Measurements from ENCODE around the gene DAO. TPM values are rescaled to one million over a fixed set of nuclear protein-coding genes. Genes with fewer than 3 reads are reported as not detected.

The DAO gene
- not detected for total RNA-seq

GRCh38 chr12:108879615-108880254, at the start of gene DAO:
DAO (plus strand) TSS chr12:108880092; CDS start chr12:108885007, 4,915 bp downstream.
- Histone ChIP-seq H3K4me1 (ENCODE audit: insufficient read depth, low read length) (peaks cover 4% of the 10 kb centered on the region), H3K9me3 (ENCODE audit: low read depth, low read length) (no peaks in the 10 kb centered on the region), H3K27me3 (ENCODE audit: insufficient read depth, low read length) (no peaks in the 10 kb centered on the region), H3K4me3 (ENCODE audit: low read length) (no peak within 1 kb of the TSS)

GRCh38 chr12:108831309-108831991, 48.4 kb upstream of the DAO start:
- Histone ChIP-seq H3K27me3 (ENCODE audit: insufficient read depth, low read length) (no peaks in the 10 kb centered on the region), H3K4me3 (ENCODE audit: low read length) (no peak overlapping the region), H3K4me1 (ENCODE audit: insufficient read depth, low read length) (peaks cover 21% of the 10 kb centered on the region), H3K9me3 (ENCODE audit: low read depth, low read length) (no peaks in the 10 kb centered on the region)

- no peaks in the 10 kb centered on the region for H3K27me3 ChIP-seq (ENCODE audit: insufficient read depth, low read length)
- no peak overlapping the region for H3K4me3 ChIP-seq (ENCODE audit: low read length)
- peaks cover 15% of the 10 kb centered on the region for H3K4me1 ChIP-seq (ENCODE audit: insufficient read depth, low read length)
- no peaks in the 10 kb centered on the region for H3K9me3 ChIP-seq (ENCODE audit: low read depth, low read length)
These were observed 47.7 kb upstream of the DAO start for GRCh38 chr12:108832208-108832607.

GRCh38 chr12:108832730-108833354, 47.0 kb upstream of the DAO start:
- Histone ChIP-seq H3K4me1 (ENCODE audit: insufficient read depth, low read length) (peaks cover 15% of the 10 kb centered on the region), H3K4me3 (ENCODE audit: low read length) (no peak overlapping the region), H3K27me3 (ENCODE audit: insufficient read depth, low read length) (no peaks in the 10 kb centered on the region), H3K9me3 (ENCODE audit: low read depth, low read length) (no peaks in the 10 kb centered on the region)

- H3K4me3 ChIP-seq (ENCODE audit: low read length), result no peak overlapping the region
- no peaks in the 10 kb centered on the region for H3K9me3 ChIP-seq (ENCODE audit: low read depth, low read length)
- no peaks in the 10 kb centered on the region for H3K27me3 ChIP-seq (ENCODE audit: insufficient read depth, low read length)
- peaks cover 20% of the 10 kb centered on the region for H3K4me1 ChIP-seq (ENCODE audit: insufficient read depth, low read length)
These were observed 46.5 kb upstream of the DAO start for GRCh38 chr12:108833355-108833733.

DNA sequence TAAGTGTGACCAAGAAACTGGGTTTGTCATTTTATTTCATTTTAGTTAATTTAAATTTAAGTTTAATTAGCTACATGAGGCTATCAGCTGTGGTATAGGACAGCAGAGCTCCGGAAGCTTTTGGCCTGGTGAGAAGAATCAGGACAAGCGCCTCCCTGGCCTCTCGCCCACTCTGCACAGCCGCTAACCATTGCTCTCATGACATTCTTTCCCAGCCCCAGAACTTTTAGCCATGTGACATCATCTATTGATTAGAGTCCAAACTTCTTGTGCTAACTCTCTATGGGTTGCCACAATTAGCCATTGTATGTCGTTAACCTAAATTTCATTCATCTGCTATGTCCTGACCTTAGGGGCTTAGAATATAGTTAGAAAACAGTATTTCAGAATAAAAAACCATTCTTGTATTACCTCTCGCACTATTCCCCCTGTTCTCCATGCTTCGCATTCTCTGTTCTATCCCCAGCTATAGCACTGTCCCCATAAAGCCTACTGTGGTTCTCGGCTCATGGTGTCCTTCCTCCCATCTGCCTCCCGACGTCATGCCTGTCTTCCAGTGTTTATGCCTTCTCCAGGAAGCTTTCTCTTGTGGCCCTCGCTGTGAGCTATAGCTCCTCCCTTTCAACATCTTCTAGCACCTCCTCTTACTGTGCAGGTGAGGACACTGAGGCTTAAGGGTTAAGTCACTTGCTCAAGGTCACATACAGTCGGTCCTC, 46.0 kb upstream of the DAO start:
- peaks cover 26% of the 10 kb centered on the region for H3K4me1 ChIP-seq (ENCODE audit: insufficient read depth, low read length)
- H3K4me3 ChIP-seq (ENCODE audit: low read length), result no peak overlapping the region
- no peaks in the 10 kb centered on the region for H3K27me3 ChIP-seq (ENCODE audit: insufficient read depth, low read length)

GRCh38 chr12:108835860-108836634, 43.8 kb upstream of the DAO start:
- H3K4me1 ChIP-seq (ENCODE audit: insufficient read depth, low read length), result peaks cover 42% of the 10 kb centered on the region
- H3K9me3 ChIP-seq (ENCODE audit: low read depth, low read length), result no peaks in the 10 kb centered on the region
- no peaks in the 10 kb centered on the region for H3K27me3 ChIP-seq (ENCODE audit: insufficient read depth, low read length)
- no peak overlapping the region for H3K4me3 ChIP-seq (ENCODE audit: low read length)

More for the DNA sequence above, 46.0 kb upstream of the DAO start:
- H3K9me3 ChIP-seq (ENCODE audit: low read depth, low read length), result no peaks in the 10 kb centered on the region

- H3K9me3 ChIP-seq (ENCODE audit: low read depth, low read length), result no peaks in the 10 kb centered on the region
- no peaks in the 10 kb centered on the region for H3K27me3 ChIP-seq (ENCODE audit: insufficient read depth, low read length)
- peaks cover 38% of the 10 kb centered on the region for H3K4me1 ChIP-seq (ENCODE audit: insufficient read depth, low read length)
- no peak overlapping the region for H3K4me3 ChIP-seq (ENCODE audit: low read length)
These were observed 42.7 kb upstream of the DAO start for GRCh38 chr12:108837239-108837638.

GRCh38 chr12:108837680-108838079, 42.2 kb upstream of the DAO start:
- peaks cover 38% of the 10 kb centered on the region for H3K4me1 ChIP-seq (ENCODE audit: insufficient read depth, low read length)
- H3K9me3 ChIP-seq (ENCODE audit: low read depth, low read length), result no peaks in the 10 kb centered on the region
- H3K27me3 ChIP-seq (ENCODE audit: insufficient read depth, low read length), result no peaks in the 10 kb centered on the region
- no peak overlapping the region for H3K4me3 ChIP-seq (ENCODE audit: low read length)

- peaks cover 45% of the 10 kb centered on the region for H3K4me1 ChIP-seq (ENCODE audit: insufficient read depth, low read length)
- no peaks in the 10 kb centered on the region for H3K9me3 ChIP-seq (ENCODE audit: low read depth, low read length)
- no peak overlapping the region for H3K4me3 ChIP-seq (ENCODE audit: low read length)
- no peaks in the 10 kb centered on the region for H3K27me3 ChIP-seq (ENCODE audit: insufficient read depth, low read length)
These were observed 41.5 kb upstream of the DAO start for GRCh38 chr12:108838194-108839017.

DNA sequence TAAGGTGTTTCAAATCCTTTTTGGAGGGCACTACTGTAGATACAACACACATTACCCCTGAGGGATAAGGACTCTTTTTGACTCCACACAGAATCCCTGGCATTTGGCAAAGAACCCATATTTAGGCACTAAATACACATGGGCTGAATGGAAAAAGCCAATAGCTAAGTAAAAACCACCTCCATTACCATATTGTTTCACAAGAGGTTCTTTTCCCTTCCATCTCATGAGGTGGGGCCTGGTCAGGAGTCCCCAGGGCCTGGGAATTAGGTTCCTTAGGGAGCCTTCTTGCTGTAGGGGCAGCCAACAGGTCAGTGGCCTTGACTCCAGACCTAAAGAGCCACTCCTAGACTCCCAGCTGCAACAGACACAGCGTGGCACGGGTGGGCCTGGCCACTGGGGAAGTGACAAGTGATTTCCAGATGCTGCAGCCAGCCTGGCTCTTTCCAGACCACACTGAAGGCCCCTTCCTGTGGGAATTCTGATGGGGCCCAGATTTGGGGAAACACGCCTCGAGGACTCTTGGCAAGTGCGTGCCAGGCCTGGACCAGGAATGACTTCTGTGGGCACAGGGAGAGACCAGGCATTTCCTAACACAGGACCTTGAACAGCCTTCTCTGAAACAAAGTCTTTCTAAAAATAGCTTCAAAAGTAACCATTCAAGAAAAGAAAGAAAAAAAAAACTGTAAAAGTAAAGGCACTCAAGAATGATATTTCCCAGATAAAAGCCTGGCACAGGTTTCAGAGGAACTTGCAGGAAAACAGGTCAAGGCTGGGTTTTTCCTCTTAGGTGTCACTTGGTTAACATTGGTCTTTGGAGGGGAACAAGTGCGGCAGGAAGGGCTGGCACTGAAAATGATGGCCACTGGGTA, 40.6 kb upstream of the DAO start:
- no peak overlapping the region for H3K4me3 ChIP-seq (ENCODE audit: low read length)

DNA sequence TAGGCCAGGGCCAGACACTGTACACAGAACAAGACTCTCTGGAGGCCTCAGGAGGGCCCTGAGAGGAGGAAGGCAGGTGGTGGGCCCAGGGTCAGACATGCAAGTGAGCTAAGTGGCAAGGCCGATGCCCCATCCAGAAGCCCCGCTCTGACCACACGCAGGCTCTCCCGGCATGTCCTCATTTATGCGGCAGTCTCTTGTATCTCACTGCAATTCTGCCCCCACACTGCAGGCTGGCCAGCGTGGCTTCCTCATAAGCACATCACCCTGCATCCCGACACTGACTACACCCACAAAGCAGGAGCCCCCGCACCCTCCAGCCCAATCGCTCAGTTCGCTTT, 40.0 kb upstream of the DAO start:
- Histone ChIP-seq H3K9me3 (ENCODE audit: low read depth, low read length) (no peaks in the 10 kb centered on the region), H3K27me3 (ENCODE audit: insufficient read depth, low read length) (no peaks in the 10 kb centered on the region), H3K4me1 (ENCODE audit: insufficient read depth, low read length) (peaks cover 56% of the 10 kb centered on the region), H3K4me3 (ENCODE audit: low read length) (no peak overlapping the region)

More for the DNA sequence above, 40.6 kb upstream of the DAO start:
- H3K9me3 ChIP-seq (ENCODE audit: low read depth, low read length), result no peaks in the 10 kb centered on the region
- peaks cover 54% of the 10 kb centered on the region for H3K4me1 ChIP-seq (ENCODE audit: insufficient read depth, low read length)
- no peaks in the 10 kb centered on the region for H3K27me3 ChIP-seq (ENCODE audit: insufficient read depth, low read length)

DNA sequence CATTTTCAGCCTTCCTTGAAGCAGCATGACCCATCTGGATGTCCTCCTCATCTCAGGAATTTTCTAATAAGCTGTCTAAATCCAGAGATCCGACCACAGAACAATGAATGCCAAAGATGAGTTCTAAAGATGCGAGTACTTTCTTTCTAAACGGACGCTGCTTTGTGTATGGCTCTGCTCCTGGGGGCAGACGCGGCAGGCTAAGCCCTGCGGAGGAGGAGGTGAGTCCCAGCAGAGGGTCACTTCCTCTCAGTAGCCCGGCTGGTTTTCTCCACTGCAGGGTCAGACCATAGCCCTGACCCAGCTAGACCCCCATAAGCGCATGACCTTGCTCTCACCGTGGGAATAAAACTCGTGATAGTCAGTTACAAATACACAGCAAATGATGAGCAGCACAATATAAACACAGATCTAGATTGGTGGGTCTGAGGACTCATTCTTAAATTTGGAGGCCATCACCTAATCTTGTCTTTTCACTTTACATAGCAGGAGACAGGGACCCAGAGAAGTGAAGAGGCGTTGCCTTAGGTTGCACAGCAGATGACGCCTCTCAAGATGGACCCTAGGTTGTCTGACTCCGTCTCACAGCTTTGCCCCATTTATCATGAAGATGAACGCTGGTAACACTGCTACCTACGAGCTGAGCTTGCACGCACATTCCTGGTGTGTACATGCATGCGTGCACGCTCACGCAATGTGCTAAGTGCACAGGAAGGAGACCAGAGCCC, 39.1 kb upstream of the DAO start:
- Histone ChIP-seq H3K27me3 (ENCODE audit: insufficient read depth, low read length) (no peaks in the 10 kb centered on the region), H3K4me1 (ENCODE audit: insufficient read depth, low read length) (peaks cover 64% of the 10 kb centered on the region), H3K9me3 (ENCODE audit: low read depth, low read length) (no peaks in the 10 kb centered on the region), H3K4me3 (ENCODE audit: low read length) (no peak overlapping the region)

Measured in mononuclear cell (primary cell).